H54 (cell line): ENCODE results near the gene CIAO3.
"Not testable (repeated sequence)": the region's sequence is repeated elsewhere in the genome, so short reads cannot be mapped to it uniquely, and the experiment has no call there.

Experiments
- DNase-seq: peaks from one replicate; pipeline ENCODE4 v3.0.0; 2011; ENCODE audit warnings: low spot score, mixed read lengths; ENCODE audit not compliant: insufficient read length
- FAIRE-seq: peaks from 3 replicates; lab custom pipeline; 2011; peaks lifted over from hg19 to GRCh38; lab: Jason Lieb, UNC
- POLR2A ChIP-seq: IDR thresholded peaks from 2 replicates; pipeline ENCODE4 v1.6.1; 2011; ENCODE audit warnings: low read depth, mild to moderate bottlenecking, low read length

The CIAO3 gene

DNA sequence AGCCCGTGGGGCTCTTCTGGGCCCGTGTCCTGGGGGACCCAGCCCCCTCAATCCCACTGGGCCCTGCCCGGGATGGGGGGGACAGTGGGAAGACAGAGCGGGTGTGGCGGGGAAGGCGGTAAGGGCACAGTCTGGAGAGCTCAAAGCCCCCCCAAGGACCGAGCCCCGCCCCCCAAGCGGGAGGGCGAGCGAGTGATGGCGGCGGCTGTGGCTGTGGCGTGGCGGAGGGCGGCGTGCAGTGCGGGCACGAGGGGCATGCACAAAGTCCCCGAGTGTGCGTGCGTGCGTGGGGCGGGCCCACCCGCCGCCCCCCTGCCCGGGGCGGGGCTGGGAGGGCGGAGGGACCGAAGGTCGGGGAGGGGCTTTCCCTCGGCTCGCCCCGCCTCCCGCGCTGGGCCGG is 47.0 kb downstream of the CIAO3 start:
- FAIRE-seq (no peak), DNase-seq (no peak)
- no peak for TF ChIP-seq POLR2A

DNA sequence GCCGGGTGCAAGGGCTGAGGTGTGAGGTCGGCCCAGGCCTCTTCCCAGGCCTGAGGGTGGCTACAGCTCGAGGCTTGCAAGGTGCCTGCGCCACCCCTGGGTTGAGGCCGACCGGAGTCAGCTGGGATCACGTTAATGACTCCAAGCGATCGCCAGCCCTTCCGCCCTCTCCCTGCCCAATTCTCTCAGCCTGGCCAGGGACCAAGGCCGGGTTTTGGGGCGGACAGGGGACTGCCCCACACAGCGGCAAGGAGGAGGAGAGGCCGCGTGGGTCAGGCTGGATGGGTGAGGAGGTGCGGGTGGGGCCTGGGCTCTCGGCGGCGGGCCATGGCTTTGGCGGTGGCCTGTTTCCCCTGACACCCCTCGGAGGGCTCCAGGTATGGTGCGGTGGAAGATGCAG is 47.4 kb downstream of the CIAO3 start:
- DNase-seq (no peak), FAIRE-seq (no peak)
- TF ChIP-seq POLR2A, result no peak

DNA sequence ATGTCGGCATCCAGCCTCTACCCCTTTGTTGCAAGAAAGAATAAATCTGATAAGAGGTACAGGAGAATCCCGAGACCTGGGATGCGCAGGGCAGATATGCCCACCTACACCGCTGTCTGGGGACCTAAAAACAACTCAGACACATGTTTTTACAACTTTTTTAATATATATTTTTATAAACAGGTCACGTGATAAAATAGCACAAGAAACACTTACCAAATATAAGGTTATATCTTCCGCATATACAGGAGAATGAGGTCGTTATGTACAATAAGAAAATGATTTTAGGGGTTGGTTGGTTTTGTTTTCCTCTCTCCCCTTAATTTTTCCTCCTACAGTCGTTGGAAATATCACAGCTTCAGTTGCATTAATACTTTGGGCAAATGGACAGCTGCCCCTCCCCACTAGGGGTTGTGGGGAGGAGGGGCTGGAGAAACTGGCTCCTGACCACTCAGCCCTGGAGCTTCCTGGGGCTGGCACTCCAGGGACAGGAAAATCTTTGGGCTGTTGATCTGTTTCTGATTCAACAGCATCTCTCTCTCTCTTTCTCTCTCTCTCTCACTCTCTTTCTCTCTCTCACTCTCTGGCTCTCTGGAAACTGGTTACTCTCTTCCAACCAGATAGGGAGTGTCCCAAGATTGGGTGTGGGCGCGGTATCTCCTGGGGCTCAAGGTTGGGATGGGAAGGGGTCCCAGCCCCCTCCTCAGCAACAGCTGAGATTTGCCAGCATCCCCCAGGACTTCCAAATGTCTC is 48.3 kb downstream of the CIAO3 start:
- DNase-seq (no peak), FAIRE-seq (no peak)
- no peak for TF ChIP-seq POLR2A

DNA sequence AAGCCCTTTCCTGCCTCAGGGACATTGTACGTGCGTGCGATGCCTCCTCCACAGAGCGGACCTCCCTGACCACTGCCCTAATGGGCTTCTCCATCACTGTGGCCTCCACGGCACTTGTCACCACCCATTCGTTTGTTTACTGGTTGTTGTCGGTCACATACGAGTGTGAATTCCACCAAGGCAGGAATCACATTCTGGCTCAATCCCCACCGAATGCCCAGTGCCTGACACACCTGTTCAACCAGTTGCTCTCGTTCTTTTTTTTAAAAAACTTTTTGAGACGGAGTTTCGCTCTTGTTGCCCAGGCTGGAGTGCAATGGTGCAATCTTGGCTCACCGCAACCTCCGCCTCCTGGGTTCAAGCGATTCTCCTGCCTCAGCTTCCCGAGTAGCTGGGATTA is 49.6 kb downstream of the CIAO3 start:
- not testable (repeated sequence) for FAIRE-seq

DNA sequence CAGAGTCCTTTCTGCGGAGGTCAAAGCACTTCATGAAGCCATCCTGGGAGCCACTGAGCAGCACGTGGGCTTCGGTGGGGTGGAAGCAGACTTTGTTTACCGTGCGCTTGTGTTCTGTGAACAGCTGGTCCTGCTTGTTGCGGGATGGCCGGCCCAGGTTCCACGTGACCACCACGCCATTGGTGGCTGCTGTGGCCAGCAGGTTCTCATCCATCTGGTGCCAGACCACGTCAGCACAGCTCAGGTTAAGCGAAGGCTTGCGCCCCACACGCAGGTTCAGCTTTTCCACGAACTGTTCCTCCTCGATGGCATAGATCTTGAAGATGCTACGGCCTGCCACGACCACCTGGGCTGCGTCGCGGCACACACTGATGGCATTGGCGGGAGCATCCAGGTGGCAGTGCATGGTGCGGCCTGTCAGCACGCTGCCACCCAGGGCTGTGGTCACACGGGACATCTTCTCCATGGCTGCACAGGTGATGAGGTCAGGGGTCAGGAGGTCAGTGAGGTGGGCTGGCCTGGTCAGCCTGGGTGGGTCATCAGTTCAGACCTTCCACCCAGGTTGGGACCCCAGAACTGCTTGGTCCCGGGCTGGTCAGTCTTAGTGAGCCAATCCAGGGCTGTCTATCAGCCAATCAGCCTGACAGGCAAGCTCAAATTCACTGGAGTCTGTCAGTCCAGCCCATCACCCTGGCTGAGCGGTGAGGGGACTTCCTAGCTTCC is 51.5 kb downstream of the CIAO3 start:
- no peak for FAIRE-seq
- DNase-seq, result no peak
- TF ChIP-seq POLR2A, result no peak

More for the DNA sequence above, 49.6 kb downstream of the CIAO3 start:
- DNase-seq, result not testable (repeated sequence)

DNA sequence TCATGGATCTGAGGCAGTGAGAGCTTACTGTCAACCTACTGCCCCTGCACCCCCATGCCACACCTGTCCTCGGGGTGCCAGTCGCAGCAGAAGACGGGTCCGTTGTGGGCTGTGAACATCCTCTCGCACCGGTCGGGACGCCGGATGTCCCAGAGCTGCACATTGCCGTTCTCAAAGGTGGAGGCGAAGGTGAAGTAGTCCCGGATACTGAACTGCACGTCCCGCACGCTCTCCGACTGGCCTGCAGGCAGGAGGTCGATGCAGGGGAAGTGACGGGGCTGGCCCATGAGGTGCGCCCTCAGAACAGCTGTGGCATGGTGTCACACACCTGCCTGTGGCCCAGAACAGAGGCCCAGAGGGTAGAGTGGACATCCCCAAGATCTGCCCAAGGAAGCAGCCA is 53.3 kb downstream of the CIAO3 start:
- DNase-seq (no peak), FAIRE-seq (no peak)
- TF ChIP-seq POLR2A, result no peak

DNA sequence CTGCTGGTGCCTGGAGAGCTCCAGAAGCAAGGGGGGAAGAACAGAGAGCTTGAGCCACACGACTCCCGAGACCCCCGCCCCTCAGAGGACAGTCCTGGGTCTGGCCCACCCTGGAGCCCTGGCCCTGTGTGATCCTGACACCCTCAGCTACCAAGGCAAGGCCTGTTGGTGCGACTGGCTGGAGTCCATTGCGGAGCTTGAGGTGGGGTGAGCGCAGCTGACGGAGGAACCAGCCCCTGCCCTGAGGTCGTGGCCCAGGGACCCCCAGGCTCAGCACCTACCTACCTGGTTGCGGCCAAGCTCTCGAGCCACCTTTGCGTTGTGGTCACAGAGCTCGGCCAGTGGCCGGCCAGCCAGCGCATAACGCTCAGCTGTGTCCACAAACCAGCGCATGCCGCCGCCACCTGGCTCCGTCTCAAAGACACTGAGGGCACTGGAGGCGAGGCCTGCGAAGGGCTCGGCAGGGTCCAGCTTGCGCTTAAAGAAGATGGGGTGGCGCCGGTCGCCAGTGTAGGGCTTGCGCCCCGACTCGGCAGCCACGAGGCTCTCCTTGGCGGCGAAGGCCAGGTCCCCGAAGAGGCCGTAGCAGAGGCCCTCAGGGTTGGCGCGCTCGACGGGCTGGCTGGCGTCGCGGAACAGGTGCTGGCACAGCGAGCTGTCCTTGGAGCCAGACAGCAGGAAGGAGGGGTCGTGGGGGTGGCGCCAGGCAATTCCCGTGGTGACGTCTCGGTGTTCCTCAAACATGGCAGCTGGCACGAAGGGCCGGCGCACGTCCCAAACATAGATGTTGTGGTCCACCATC is 54.1 kb downstream of the CIAO3 start:
- DNase-seq, result no peak
- no peak for TF ChIP-seq POLR2A
- FAIRE-seq, result no peak

DNA sequence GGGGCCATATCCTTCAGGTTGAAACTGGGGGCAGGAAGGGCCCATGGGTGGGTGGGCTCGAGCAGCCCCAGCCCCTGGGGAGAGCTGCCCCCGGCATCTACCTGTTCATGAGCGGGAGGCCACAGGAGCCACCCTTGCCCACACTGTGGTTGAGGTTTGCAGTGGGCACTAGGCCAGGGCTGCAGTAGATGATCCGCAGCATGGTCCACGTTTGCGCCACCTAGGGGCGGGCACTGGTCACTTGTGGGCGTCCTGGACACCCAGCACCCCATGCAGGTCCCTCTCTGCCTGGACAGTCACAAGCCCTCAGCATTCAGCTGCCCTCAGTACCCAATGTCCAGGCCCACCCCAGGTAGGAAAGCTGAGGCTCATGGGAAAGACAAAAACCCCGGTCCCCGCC is 54.8 kb downstream of the CIAO3 start:
- no peak for TF ChIP-seq POLR2A
- DNase-seq, result peak; percentile 81
- no peak for FAIRE-seq

DNA sequence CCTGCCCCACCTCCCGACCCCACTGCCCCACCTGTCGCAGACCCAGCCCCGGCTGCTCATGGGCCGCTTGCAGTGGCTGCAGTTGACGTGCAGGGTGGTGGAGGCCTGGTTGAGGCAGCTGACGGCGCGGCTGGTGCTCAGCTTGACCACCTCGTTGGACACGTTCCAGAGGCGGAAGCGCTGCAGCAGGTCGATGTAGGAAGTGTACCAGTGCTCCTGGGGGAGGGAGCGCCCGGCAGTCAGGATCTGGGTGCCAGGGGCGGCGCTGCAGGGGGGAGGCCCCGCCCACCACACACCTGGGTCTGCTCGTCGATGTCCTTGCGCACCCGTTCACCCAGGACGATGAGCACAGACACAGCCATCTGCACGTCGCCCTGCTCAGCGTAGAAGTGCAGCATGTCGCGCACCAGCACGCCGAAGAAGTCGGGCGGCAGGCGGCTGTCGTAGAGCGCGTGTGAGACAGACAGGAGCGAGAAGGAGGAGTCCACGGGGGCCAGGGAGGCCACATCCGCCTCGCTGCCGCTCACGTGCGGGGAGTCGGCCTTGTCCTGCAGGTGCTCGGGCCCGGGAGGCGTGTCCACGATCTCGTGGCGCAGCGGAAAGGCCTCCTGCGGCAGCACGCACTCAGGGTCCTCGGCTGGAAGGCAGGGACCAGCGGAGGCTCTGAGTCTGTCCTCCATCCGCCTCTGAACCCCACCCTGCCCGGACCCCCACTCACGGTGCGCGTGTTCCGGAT is 55.7 kb downstream of the CIAO3 start:
- FAIRE-seq (no peak), DNase-seq (no peak)
- no peak for TF ChIP-seq POLR2A

DNA sequence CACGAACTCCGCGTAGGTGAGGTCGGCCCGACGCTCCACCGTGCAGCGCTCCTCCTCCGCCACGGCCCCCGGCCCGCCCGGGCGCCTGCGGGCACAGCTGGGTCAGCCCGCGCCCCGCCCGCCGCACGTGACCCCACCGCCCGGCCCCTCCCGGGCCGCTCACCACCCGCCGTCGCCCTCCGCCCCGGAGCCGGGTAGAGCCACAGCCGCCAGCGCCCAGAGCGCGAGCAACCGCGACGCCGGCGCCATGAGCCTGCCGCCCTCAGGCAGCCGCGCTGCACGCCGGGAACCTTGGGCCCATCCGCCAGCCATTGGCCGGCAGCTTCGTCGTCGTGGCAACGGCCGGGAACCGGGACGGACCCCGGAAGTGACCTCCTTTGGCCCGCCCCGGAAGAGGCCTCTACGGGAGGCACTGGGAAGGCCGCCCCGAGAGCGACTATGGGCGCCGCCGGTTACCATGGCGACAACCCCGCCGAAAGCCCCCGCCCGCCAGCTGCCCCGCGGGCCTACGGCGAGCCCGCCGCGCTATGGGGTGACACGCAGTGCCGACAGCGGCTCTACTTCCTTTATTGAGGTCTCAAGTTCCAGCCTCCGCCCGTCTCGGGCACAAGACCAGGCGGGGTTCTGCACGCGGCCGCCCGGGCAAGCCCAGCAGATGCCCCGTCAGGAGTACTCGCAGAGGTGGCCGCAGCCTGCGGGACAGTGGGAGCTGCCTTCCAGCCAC is 56.6 kb downstream of the CIAO3 start, which contains the start of gene JMJD8:
Gene JMJD8, minus strand, starts transcription at position 264 of the 724 bp plus-strand sequence. Its CDS starts 15 bp downstream, at position 249.
- FAIRE-seq (no peak), DNase-seq (no peak)

DNA sequence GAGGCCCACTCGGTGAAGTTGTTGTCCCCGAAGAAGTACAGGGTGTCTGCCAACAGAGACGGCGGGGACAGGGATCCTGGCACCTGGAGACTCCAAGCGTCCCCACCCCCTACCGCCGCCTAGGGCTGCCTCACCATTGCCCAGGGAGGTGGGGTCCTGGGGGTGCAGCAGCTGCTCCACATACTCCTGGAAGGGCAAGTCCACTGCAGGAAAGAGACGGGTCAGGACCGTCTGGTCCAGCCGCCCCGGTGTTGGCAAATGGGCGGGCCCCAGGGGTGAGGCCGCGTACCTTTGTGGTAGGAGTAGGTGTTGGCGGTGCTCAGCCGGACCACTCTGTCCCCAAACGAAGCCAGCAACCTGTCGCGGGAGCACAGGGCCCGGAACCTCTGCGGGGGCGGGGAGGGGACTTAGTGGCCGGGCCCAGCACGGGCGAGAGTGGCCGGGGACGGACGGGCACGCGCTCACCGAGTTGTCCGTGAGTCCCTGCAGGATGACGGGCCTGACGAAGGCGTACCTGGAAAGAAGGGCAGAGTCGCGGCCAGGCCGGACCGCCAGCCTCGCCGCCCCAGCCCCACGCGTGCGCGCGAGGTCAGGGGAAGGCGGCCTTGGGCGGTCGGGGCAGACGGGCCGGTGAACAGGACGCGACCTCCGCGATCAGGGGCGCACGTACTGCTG is 57.3 kb downstream of the CIAO3 start:
- FAIRE-seq (no peak), DNase-seq (no peak)
- no peak for TF ChIP-seq POLR2A

More for the DNA sequence above, 56.6 kb downstream of the CIAO3 start, which contains the start of gene JMJD8:
- TF ChIP-seq POLR2A, result peak; percentile 62
